GM18502 (cell line): ENCODE measurements around the gene FAM114A2.
"Not testable (repeated sequence)": the region's sequence is repeated elsewhere in the genome, so short reads cannot be mapped to it uniquely, and the experiment has no call there.

Experiments
- ATAC-seq: cut with Tn5 transposase; IDR thresholded peaks from one replicate; pipeline ENCODE4 v1.9.1; 2021; ENCODE audit warnings: mild to moderate bottlenecking; ENCODE audit not compliant: unreplicated experiment, poor library complexity

Gene FAM114A2

DNA sequence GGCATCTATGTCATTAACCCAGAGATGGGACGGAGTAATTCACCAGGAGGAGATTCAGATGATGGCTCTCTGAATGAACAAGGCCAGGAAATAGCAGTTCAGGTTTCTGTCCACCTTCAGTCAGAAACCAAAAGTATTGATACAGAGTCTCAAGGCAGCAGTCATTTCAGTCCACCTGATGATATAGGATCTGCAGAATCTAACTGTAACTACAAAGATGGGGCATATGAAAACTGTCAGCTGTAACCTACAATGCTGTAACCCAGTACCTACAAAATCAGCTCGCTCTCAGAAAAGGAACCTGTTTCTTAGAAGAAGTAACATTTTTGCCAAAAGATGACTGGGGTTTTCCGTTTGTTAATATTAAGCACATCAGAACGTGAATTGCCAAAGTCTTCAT is 14.8 kb upstream of the FAM114A2 start:
- no peak for ATAC-seq

DNA sequence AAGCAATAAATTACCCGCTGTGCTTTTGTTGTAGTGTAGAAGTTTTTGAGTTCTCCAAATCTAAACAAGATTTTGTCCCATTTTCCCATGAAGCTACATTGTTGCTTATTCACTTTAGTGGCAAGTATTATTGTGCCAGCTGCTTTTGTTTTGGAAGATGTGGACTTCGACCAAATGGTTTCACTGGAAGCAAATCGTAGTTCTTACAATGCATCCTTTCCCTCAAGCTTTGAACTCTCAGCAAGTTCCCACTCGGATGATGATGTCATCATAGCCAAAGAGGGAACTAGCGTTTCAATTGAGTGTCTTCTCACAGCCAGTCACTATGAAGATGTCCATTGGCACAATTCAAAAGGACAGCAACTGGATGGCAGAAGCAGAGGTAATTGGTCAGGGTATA is 10.9 kb upstream of the FAM114A2 start:
- ATAC-seq: no peak

DNA sequence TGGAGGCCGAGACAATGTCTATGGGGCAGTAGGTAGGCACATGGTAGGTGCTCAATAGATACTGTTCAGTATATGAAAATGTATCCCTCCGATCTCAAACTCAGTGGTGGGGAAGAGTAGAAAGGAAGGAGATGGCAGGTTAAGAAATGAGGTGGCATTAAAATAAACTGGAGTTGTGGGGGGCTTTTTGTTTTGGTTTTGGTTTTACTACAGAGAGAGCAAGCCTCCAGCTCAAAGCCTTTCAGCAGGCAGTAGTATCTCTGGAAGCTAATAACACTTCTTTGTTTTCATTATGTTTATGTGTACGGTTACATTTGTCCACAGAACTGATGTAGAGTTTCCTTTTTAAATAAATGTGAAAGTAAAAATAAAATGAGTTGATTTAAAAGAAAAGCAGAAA is 8.6 kb upstream of the FAM114A2 start:
- ATAC-seq: peak; percentile 72

DNA sequence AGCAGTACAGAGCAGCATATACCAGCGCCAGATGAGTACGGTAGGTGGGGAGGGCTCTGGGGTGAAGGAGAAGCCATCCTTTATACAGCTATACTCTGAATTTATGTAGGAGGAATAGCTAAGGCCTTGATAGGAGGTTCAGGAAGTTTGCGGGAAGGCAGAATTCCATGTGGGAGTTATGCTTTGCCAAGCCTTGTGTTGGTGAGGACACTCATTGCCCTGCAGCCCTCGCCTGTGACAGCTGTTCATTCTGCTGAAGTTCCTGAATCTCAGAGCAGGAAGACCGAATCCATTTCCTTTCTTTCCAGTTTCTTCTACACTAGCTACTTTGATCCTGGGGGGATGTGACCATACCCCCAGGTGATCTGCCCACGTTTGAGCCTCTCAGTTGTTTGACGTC is 7.8 kb upstream of the FAM114A2 start:
- no peak for ATAC-seq

DNA sequence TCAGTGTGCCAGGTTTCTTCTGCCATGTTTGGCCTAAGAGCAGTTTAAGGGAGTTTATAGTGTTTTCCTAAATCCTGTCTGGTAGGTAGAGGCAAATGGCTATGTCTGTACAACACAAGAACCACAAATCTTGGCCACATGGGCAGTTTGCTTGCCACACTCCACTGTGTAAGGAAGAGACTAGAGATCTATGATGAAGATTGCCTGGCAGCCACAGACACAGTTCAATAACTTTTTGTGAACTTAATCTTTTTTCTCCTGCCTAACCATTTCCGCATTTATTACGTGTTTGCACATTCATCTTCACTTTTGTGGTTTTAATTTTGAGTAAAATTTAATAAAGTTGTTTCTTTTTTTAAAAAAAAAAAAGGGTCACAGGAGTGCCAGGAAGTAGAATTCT is 5.9 kb upstream of the FAM114A2 start:
- no peak for ATAC-seq

DNA sequence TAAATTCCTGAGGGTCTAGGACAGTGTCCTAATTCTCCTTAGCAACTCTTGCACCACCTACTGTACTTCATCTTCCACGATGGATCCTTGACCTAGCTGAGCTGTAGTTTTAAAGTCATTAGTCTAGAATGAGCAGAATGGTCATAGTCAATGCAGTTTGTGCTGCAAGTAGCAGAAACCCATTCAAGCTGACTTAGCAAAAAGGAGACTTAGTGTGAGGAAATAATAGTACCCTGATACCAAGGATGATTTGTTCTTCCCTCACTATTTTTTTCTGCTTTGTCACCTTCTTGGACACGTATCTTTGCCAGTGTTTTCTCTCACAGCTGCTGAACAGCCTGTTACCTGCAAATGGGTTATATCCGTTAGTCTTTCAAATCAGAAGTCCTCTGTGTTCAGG is 5.4 kb upstream of the FAM114A2 start:
- no peak for ATAC-seq

DNA sequence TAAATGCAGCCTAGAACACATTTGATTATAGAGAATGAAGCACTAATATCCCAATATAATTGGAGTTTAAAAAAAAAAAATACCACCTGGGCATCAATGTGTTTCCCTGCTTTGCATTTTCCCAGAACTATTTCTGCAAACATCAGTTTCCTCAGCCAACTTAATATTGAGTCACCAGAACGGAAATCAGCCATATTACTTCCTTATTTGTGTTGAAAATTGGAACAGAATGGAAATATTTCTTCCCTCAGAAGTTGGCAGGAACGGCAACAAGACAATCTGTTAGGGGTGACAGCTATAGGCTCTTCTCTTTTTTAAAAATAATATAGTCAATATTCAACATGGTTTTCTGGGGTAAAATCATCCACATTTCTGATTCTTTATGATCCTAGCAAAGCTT is 4.1 kb upstream of the FAM114A2 start:
- ATAC-seq: no peak

DNA sequence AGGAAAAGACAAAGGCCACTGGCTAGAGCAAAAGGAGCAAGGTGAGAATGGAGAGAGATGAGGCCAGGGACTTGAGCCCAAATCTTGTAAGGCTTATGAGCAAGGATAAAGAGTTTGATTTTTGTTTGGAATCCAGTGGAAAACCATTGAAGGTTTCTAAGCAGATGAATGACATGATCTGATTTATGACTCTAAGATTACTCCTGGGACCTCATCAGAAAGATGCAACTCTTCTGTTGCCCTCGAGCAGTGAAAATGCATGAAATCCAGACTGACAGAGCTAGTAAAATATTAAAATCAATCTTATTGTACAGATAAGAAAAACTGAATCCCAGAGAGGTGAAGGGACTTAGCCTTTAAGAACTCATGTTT is 734 bp upstream of the FAM114A2 start:
- no peak for ATAC-seq

DNA sequence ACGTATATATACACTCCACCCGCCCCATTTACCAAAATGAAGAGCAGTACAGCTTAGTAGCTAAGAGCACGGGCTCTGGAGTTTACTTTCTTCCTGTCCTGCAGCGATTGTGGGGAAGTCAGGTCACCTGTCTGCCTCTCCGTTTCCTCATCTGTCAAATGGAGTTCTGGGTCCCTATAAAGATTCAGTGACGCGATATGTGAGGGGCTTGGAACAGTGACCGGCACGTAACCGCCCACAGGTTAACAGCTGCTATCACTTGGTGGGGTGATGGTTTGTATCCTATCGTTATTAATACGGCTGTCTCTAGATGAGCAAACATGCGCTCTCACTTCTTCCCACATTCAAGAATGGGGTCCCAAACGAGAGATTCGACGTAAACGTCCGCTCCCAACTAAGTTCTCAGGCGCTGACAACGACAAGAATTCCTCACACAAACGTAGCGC is 426 bp downstream of the FAM114A2 start:
- ATAC-seq: peak; percentile 64

DNA sequence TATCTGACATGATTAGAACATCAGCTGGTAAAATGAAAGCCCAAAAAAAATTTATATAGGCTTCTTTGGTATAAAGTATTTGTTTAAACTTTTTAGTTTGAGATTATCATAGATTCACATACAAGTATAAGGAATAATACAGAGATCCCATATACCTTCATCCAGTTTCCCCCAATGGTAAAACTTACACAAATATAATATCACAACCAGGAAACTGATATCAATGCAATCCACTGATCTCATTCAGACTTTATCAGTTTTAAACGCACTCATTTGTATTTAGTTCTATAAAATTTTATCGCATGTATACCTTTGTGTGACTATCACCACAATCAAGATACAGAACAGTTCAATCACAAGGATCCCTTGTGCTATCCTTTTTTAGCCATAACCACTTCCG is 3.8 kb downstream of the FAM114A2 start:
- no peak for ATAC-seq

DNA sequence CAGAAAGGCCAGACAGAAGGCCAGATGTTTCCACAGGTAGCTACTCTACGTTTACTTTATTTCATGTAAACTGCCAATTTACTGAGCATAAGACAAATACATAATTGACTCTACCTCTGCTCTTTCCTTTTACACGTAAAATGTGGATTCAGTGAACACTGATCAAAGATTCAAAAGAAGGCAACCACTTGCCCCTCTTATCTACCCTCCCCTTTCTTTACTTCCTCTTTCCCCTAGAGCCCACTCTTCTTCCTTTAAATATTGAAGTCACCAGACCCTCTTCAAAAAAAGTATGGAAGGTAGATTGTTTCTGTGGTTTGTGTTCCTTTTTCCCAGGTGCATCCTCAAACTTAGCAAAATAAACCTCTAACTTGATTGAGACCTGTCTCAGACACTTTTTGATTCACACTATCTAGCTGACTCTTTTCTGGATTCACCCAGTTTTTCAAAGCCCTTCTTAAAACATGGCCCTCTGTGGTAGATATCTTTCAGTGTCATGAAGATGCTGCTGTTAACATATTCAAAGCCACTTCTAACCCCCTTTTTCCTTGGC is 6.7 kb downstream of the FAM114A2 start:
- no peak for ATAC-seq

DNA sequence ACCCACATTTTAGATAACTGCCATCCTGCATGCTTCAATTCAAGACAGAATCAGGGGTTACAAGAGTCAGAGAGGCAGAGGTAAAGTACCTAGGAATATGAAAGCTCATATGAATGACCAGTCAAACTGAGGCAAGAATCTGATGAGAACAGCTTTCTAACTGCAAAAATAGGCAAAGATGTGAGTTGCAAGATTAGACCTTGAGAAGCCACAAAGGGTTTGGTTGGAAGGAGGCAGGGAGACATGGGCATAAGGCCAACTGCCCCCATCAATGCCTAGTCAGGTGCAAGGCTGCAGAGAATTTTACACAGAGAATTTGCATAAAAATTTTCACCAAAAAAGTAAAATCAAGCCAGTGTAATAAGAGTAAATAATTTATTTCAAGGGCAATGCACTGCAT is 12.8 kb downstream of the FAM114A2 start:
- no peak for ATAC-seq

DNA sequence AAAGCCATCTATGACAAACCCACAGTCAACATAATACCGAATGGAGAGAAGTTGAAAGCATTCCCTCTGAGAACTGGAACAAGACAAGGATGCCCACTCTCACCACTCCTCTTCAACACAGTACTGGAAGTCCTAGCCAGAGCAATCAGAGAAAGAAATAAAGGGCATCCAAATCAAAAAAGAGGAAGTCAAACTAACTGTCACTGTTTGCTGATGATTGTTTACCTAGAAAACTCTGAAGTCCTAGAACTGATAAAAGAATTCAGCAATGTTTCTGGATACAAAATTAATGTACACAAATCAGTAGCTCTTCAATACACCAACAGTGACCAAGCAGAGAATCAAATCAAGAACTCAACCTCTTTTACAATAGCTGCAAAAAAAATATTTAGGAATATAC is 19.8 kb downstream of the FAM114A2 start:
- ATAC-seq: not testable (repeated sequence)

DNA sequence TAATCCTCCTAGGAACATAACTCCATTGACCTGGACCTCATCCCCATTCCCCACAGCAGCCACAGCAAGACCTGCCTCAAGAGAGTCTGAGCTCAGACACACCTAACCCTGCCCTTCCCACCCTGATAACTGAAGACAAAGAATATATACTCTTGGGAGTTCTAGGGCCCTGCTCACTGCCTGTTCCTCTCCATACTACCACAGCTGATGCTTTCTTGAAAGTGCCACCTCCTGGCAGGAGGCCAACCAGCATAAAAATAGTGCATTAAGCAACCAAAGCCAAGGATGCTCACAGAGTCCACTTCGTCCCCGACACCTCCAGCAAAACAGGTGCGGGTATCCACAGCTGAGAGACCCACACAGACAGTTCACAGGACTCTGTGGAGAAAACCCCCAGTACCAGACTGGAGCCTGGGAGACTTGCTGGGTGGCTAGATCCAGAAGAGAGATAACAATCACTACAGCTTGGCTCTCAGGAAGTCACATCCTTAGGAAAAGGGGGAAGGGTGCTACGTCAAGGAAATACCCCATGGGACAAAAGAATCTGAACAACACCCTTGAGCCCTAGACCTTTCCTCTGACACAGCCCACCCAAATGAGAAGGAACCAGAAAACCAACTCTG is 23.5 kb downstream of the FAM114A2 start:
- ATAC-seq: no peak

DNA sequence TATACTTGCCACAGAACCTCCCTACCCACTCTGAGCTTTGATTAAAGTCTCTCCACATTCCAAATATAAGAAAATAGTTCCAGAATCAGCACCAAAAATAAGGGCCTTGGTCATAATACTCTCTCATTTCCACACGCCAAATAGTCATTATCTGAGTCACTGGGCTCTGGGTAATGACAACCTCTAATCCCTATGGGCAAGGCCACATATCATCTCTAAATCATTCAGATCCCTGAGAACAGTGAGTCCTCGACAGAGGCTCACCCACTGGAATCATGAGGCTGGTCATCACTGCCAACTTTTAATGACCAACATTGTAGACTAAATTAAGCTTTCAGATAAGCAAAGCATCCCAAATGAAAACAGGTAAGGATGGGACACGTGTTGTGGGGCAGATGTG is 28.1 kb downstream of the FAM114A2 start:
- ATAC-seq: no peak

DNA sequence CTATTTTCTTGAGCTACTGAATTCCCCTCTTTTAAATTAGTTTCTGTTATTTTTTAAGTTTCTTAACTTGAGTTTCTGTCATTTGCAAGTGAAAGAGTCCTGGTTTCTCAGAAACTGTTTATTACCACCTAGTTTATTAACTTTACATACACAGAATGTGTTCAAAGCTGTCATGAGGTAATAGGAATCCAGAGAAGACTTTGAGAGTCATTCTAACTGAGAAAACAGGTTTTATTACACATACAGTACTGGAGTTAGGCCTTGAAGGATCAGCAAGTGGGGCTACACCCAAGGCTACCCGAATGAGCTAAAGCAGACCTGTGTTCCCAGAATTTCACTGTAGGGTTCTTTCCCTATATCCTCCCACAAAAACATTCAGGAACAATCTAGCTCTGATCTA is 33.1 kb downstream of the FAM114A2 start:
- ATAC-seq: no peak

DNA sequence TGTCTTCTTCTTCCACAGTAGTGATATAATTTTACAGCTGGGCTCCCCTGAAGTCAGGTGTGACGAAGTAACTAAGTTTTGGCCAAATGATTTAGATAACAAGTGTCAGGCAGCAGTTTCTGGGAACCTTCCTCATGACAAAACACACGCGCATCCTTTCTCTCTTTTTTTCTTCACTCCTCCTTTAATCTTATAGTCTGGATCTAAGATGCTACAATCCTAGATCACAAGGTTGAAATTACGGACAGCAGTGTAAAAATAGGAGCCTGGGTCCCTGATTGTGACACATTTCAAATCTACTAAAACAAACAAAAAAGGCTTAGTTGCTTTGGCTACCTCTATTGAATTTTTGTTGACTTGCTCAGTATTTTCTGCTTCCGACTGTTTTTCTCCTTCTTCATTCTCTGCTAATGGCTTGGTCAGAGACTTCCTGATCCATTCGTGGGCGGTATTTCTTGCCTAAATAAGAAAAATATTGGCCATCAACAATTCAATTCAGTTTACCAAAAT is 36.1 kb downstream of the FAM114A2 start:
- ATAC-seq: no peak

DNA sequence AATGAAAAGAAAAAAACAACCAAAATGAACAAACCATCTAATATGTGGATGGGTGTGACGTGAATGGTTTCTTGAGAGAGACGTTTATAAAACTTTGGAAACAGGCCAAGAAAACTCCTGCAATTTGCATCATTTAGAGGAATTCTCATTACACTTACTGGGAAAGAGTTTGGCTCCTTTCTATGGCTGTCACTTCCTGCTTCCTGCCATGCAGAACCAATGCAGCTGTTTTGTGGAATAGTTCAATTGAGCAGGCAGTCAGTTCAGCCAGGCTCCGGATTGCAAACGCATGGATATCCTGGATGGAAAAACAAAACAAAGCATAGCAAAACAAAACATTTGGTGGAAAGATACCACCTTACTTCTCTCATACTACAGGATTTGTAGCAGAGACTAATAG is 36.6 kb downstream of the FAM114A2 start:
- ATAC-seq: no peak

DNA sequence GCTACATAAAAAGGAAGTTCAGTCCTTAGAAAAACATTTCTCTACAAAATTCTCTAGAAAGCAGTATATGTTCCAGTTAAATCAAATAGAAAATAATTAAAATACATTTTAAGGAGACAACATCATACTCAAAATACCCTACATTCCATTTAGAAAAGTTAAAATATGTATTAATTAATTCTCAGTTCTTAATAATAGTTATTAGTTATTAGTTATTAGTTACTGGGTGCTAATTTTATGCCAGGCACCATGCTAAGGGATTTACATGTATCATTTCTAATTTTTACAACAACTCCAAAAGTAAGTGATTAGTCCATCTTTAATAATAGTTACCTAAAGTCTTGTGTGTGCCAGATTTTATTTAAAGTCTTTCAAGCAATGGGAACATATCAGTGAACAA is 38.0 kb downstream of the FAM114A2 start:
- ATAC-seq: no peak

DNA sequence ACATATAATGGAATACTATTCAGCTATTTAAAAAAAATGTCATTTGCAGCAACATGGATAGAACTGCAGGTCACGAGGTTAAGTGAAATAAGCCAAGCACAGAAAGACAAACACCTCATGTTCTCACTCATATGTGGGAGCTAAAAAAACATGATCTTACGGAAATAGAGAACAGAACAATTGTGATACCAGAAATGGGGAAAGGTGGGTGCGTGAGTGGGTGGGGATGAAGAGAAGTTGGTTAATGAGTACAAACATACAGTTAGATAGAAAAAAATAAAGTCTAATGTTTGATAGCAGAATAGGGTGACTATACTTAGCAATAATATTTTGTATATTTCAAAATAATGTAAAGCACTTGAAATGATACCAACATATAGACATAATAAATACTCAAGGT is 38.7 kb downstream of the FAM114A2 start:
- ATAC-seq: no peak

DNA sequence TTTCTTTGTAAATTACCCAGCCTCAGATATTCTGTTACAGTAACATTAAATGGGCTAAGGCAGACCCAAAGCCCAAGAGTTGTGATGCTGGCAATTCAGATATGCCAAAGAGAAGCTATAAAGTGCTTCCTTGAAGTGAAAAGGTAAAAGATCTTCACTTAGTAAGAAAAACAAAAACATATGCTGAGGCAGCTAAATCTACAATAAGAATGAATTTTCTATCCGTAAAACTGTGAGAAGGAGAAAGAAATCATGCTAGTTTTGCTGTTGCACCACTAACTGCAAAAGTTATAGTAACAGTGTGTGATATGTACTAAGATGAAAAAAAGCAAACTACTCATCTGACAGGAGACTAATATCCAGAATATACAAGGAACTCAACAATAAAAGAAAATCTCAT is 39.9 kb downstream of the FAM114A2 start:
- no peak for ATAC-seq

DNA sequence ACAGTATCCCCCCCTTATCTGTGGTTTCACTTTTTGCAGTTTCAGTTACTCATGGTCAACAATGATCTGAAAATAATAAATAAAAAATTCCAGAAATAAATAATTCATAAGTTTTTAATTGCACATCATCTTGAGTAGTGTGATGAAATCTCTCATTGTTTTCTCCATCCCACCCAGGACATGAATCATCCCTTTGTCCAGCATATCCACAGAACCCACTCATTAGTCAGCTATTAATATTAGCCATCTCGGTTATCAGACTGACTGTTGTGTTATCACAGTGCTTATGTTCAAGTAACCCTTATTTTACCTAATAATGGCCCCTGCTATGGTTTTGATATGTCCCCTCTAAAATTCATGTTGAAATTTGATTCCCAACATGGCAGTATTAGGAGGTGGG is 40.7 kb downstream of the FAM114A2 start:
- no peak for ATAC-seq
